LNCAP (cell line): ENCODE data around the gene MGST2.

Experiments used
- CTCF ChIP-seq: fragments of 450-650 bp; IDR thresholded peaks from 2 replicates; pipeline ENCODE4 v1.5.1; 2017; ENCODE audit warnings: mild to moderate bottlenecking

MGST2 gene

GRCh38 chr4:139704915-139705485, 39.4 kb downstream of the MGST2 start:
- TF ChIP-seq CTCF: no peak

DNA sequence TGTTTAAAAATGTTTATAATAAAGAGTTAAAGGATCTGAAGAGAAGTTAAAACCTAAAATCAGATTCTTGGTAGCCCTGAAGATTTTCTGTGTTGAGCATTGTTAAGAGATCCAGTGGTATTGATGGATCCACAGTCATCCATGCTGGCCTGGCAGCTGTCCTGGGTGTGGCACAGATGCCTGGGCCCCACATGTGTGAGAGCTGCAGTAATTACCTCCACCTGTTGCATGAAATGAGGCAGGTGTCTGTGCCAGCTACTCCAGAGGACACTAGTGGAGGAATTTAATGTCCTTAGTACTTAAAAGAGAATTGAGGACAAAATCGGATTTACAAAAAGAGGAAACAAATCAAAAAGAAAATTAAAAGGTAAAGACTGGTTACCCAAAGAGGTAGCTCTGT, 44.0 kb downstream of the MGST2 start:
- no peak for TF ChIP-seq CTCF

DNA sequence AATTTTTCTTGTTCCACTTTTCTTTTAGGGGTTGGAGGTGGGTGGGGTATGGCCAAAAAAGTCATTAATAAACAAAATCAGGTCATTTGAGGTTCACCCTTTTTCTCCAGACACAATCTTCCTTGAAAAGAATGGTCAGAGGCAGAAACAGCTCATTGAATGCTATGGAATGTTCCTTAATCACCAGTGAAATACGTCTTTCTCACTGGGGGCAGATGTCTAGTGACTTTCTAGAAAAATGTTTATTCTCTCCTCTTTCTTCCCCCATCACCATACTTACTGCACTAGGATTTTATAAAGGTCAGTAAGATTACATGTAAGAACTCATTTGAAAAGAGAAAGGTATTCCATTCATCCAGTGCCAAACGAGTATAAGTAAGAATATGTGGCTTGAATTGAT, 44.5 kb downstream of the MGST2 start:
- TF ChIP-seq CTCF: no peak

GRCh38 chr4:139711461-139711860, 45.8 kb downstream of the MGST2 start:
- TF ChIP-seq CTCF: no peak

- no peak for TF ChIP-seq CTCF
Measured at GRCh38 chr4:139712882-139713281, 47.3 kb downstream of the MGST2 start.

GRCh38 chr4:139715746-139716391, 50.2 kb downstream of the MGST2 start:
- TF ChIP-seq CTCF: no peak

- TF ChIP-seq CTCF: no peak
Measured at GRCh38 chr4:139718358-139718757, 52.7 kb downstream of the MGST2 start.

DNA sequence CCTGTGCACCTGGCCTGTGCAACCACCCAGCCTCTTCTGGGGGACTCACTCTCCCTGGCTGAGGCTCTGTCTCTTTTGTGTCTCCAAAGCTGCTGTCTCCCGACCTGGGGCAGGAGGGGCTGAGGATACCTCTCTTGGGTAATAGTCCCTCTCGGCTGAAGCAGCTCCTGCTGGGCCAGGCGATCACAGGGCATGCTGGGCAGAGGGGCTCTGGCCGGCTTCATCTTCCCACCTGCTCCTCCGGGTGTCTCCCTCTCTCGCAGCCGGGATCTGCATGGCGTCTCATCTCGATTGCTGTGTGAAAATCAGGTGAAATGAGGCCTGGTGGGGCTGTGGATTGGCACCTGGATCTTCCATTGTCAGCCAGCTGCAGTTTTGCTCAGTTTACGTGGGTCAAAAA, 53.2 kb downstream of the MGST2 start:
- no peak for TF ChIP-seq CTCF
